Neuronal stem cell (in vitro differentiated cells): ENCODE results near the gene CNOT3.

Experiments used
- DNase-seq: peaks from one replicate; pipeline ENCODE4 v3.0.0-alpha.2; 2013; ENCODE audit warnings: low spot score
- H2AFZ ChIP-seq: one replicate; pipeline ENCODE4 v1.6.1; 2013; ENCODE audit warnings: mild to moderate bottlenecking, low read length, inconsistent platforms
- H2AK5ac ChIP-seq: 2 replicates; pipeline ENCODE4 v1.6.1; 2013; ENCODE audit warnings: low read depth, mild to moderate bottlenecking, inconsistent platforms, low read length, moderate library complexity, mixed read lengths
- H2BK120ac ChIP-seq: 2 replicates; pipeline ENCODE4 v1.6.1; 2013; ENCODE audit warnings: low read depth, mild to moderate bottlenecking, inconsistent platforms, low read length, moderate library complexity, mixed read lengths
- H2BK12ac ChIP-seq: one replicate; pipeline ENCODE4 v1.6.1; 2013; ENCODE audit warnings: low read length, inconsistent platforms
- H2BK15ac ChIP-seq: 2 replicates; pipeline ENCODE4 v1.6.1; 2013; ENCODE audit warnings: mild to moderate bottlenecking, low read length, inconsistent platforms, mixed read lengths
- H2BK5ac ChIP-seq: one replicate; pipeline ENCODE4 v1.6.1; 2013; ENCODE audit warnings: inconsistent platforms, mild to moderate bottlenecking, low read length, moderate library complexity
- H3K14ac ChIP-seq: one replicate; pipeline ENCODE4 v1.6.1; 2013; ENCODE audit warnings: low read length, inconsistent platforms
- H3K18ac ChIP-seq: 2 replicates; pipeline ENCODE4 v1.6.1; 2013; ENCODE audit warnings: low read length, inconsistent platforms
- H3K23ac ChIP-seq: 2 replicates; pipeline ENCODE4 v1.6.1; 2013; ENCODE audit warnings: low read depth, mild to moderate bottlenecking, mixed read lengths, low read length, inconsistent platforms; ENCODE audit not compliant: poor library complexity
- H3K27ac ChIP-seq: replicated peaks from 3 replicates; pipeline ENCODE4 v1.5.1; 2013; ENCODE audit warnings: low read length, inconsistent platforms
- H3K27me3 ChIP-seq, 3 experiments: 2 replicates each; pipeline ENCODE4 v1.6.1; 2013; ENCODE audit warnings: low read length in 3 of 3, mild to moderate bottlenecking in 2 of 3, inconsistent platforms in 1 of 3, low read depth in 1 of 3, mixed read lengths in 1 of 3, moderate library complexity in 1 of 3; ENCODE audit not compliant: control insufficient read depth in 3 of 3, insufficient read depth in 3 of 3
- H3K36me3 ChIP-seq, 2 donors: replicated peaks in 1 of 2; 2 replicates each; pipeline ENCODE4 v1.6.1; 2013; ENCODE audit warnings: low read length in 2 of 2; ENCODE audit not compliant: control insufficient read depth in 2 of 2, insufficient read depth in 2 of 2
- H3K4ac ChIP-seq: 2 replicates; pipeline ENCODE4 v1.6.1; 2013; ENCODE audit warnings: inconsistent platforms, mild to moderate bottlenecking, low read length, moderate library complexity
- H3K4me1 ChIP-seq, 2 donors: 1 replicate in 1 of 2; 2 replicates in 1 of 2; pipeline ENCODE4 v1.6.1; 2013; ENCODE audit warnings: low read length in 2 of 2, low read depth in 1 of 2; ENCODE audit not compliant: control insufficient read depth in 2 of 2, insufficient read depth in 1 of 2
- H3K4me2 ChIP-seq: one replicate; pipeline ENCODE4 v1.6.1; 2013; ENCODE audit warnings: mild to moderate bottlenecking, low read length, inconsistent platforms; ENCODE audit not compliant: insufficient read depth, poor library complexity, severe bottlenecking
- H3K4me3 ChIP-seq, 2 donors: 2 replicates each; pipeline ENCODE4 v1.5.1; 2013; ENCODE audit warnings: low read length in 2 of 2, mild to moderate bottlenecking in 2 of 2, inconsistent platforms in 1 of 2, moderate library complexity in 1 of 2
- H3K79me1 ChIP-seq: one replicate; pipeline ENCODE4 v1.6.1; 2013; ENCODE audit warnings: low read depth, mild to moderate bottlenecking, inconsistent platforms, low read length, moderate library complexity
- H3K9ac ChIP-seq: one replicate; pipeline ENCODE4 v1.6.1; 2013; ENCODE audit warnings: mild to moderate bottlenecking, low read depth, low read length, inconsistent platforms; ENCODE audit not compliant: poor library complexity
- H3K9me3 ChIP-seq, 2 donors: replicated peaks in 1 of 2; 2 replicates each; pipeline versions ENCODE3 to v1.6.1; 2013; ENCODE audit warnings: low read length in 2 of 2, mild to moderate bottlenecking in 2 of 2, inconsistent platforms in 1 of 2, low read depth in 1 of 2, mixed read lengths in 1 of 2, moderate library complexity in 1 of 2; ENCODE audit not compliant: control insufficient read depth in 2 of 2, insufficient read depth in 1 of 2
- H4K8ac ChIP-seq: one replicate; pipeline ENCODE4 v1.6.1; 2013; ENCODE audit warnings: low read depth, mild to moderate bottlenecking, inconsistent platforms, low read length, moderate library complexity
- H4K91ac ChIP-seq: one replicate; pipeline ENCODE4 v1.6.1; 2013; ENCODE audit warnings: low read length, low read depth, mild to moderate bottlenecking, inconsistent platforms; ENCODE audit not compliant: poor library complexity
- WGBS, 2 donors: extraction: QIAGEN DNeasy Blood & Tissue Kit; methylation state at CpG; one replicate each; pipeline ENCODE4 v1.1.7; 2013; ENCODE audit warnings: missing lambda C conversion rate in 2 of 2, mixed read lengths in 1 of 2; ENCODE audit not compliant: insufficient read length in 2 of 2, insufficient replicate concordance in 1 of 2; ENCODE audit errors: extremely low coverage in 2 of 2; 5-methylcytosine and 5-hydroxymethylcytosine counted together

The CNOT3 gene

DNA sequence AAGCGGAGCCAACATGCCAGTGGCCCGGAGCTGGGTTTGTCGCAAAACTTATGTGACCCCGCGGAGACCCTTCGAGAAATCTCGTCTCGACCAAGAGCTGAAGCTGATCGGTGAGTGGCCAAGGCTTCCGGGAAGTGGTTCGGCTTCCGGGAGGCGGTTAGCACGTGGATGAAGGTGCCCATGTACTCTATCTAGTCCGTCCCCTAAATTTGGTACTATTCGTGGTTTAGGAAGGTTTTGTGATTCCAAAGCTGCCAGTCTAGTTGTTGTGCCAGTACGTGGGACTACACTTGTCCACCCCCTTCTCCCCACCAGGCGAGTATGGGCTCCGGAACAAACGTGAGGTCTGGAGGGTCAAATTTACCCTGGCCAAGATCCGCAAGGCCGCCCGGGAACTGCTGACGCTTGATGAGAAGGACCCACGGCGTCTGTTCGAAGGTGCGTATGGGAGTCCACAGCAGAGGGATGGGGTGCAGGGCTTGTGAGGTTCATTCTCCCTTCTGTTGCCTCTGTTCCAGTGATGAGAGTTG, 63.7 kb downstream of the CNOT3 start:
- Histone ChIP-seq H3K9ac (peak overlapping the region; percentile 89), H3K4me1 (peaks cover 18 to 19% of the 10 kb centered on the region in 2 donors), H3K18ac (peak overlapping the region; percentile 33), H3K79me1 (peaks cover 8% of the 10 kb centered on the region), H2AFZ (peak overlapping the region; percentile 87), H3K27ac (no peak overlapping the region), H3K4ac (no peak overlapping the region), H3K4me2 (peak overlapping the region; percentile 72), H3K9me3 (no peaks in the 10 kb centered on the region), H3K4me3 (peak overlapping the region; percentile 72 to 94), H3K14ac (no peak overlapping the region), H2BK12ac (no peak overlapping the region), H2BK15ac (no peak overlapping the region), H4K8ac (no peak overlapping the region), H4K91ac (no peak overlapping the region), H3K27me3 (no peaks in the 10 kb centered on the region), H2BK5ac (no peak overlapping the region), H2BK120ac (no peak overlapping the region), H3K23ac (peak overlapping the region; percentile 76), H2AK5ac (no peak overlapping the region), H3K36me3 (peaks cover 42 to 69% of the 10 kb centered on the region in 2 donors)
- no CpG with 5 or more reads among the region's 28 CpGs for WGBS, 2 donors
- DNase-seq: no peak

- Histone ChIP-seq H3K18ac (no peak overlapping the region), H4K91ac (no peak overlapping the region), H4K8ac (no peak overlapping the region), H3K4me1 (peaks cover 19 to 20% of the 10 kb centered on the region in 2 donors), H3K27ac (no peak overlapping the region), H2BK120ac (no peak overlapping the region), H2BK12ac (no peak overlapping the region), H3K9me3 (no peaks in the 10 kb centered on the region), H3K23ac (no peak overlapping the region), H3K14ac (no peak overlapping the region), H2AK5ac (no peak overlapping the region), H2BK15ac (no peak overlapping the region), H3K4me2 (no peak overlapping the region), H3K4ac (no peak overlapping the region), H3K79me1 (peaks cover 14% of the 10 kb centered on the region), H2AFZ (no peak overlapping the region), H3K36me3 (peaks cover 50 to 71% of the 10 kb centered on the region in 2 donors), H2BK5ac (no peak overlapping the region), H3K27me3 (no peaks in the 10 kb centered on the region), H3K4me3 (peak overlapping the region in 1 of 2 donors; percentile 72), H3K9ac (no peak overlapping the region)
- DNase-seq: no peak
- WGBS, 2 donors: no CpG with 5 or more reads among the region's 13 CpGs
Measured at GRCh38 chr19:54201980-54202379, 64.4 kb downstream of the CNOT3 start.

GRCh38 chr19:54203151-54203611, 65.6 kb downstream of the CNOT3 start:
- H2BK12ac ChIP-seq: no peak overlapping the region
- no peak for DNase-seq
- no peak overlapping the region for H2AK5ac ChIP-seq
- H4K91ac ChIP-seq: no peak overlapping the region
- no peak overlapping the region for H2BK15ac ChIP-seq
- no peak overlapping the region for H2BK5ac ChIP-seq
- no peak overlapping the region for H3K27ac ChIP-seq
- H3K27me3 ChIP-seq: no peaks in the 10 kb centered on the region
- H3K9me3 ChIP-seq: no peaks in the 10 kb centered on the region
- H3K4me3 ChIP-seq: no peak overlapping the region
- H3K79me1 ChIP-seq: peaks cover 17% of the 10 kb centered on the region
- H3K9ac ChIP-seq: peak overlapping the region; percentile 2
- H4K8ac ChIP-seq: no peak overlapping the region
- H3K36me3 ChIP-seq: peaks cover 59 to 75% of the 10 kb centered on the region in 2 donors
- H2AFZ ChIP-seq: no peak overlapping the region
- WGBS, 2 donors: no CpG with 5 or more reads among the region's 9 CpGs
- H3K14ac ChIP-seq: no peak overlapping the region
- no peak overlapping the region for H3K4me2 ChIP-seq
- H3K23ac ChIP-seq: no peak overlapping the region
- no peak overlapping the region for H2BK120ac ChIP-seq
- no peak overlapping the region for H3K18ac ChIP-seq
- no peak overlapping the region for H3K4ac ChIP-seq
- peaks cover 19 to 20% of the 10 kb centered on the region in 2 donors for H3K4me1 ChIP-seq

- Histone ChIP-seq H3K36me3 (peaks cover 66 to 75% of the 10 kb centered on the region in 2 donors), H2AFZ (no peak overlapping the region), H2AK5ac (no peak overlapping the region), H3K4me3 (no peak overlapping the region), H3K79me1 (peaks cover 22% of the 10 kb centered on the region), H2BK5ac (no peak overlapping the region), H3K18ac (no peak overlapping the region), H3K23ac (no peak overlapping the region), H4K8ac (no peak overlapping the region), H3K9me3 (no peaks in the 10 kb centered on the region), H3K14ac (no peak overlapping the region), H2BK15ac (no peak overlapping the region), H4K91ac (no peak overlapping the region), H2BK12ac (no peak overlapping the region), H3K4ac (no peak overlapping the region), H3K4me2 (no peak overlapping the region), H3K4me1 (peaks cover 19 to 20% of the 10 kb centered on the region in 2 donors), H3K9ac (no peak overlapping the region), H3K27me3 (no peaks in the 10 kb centered on the region), H3K27ac (no peak overlapping the region), H2BK120ac (no peak overlapping the region)
- WGBS, 2 donors: no CpG with 5 or more reads among the region's 4 CpGs
- DNase-seq: no peak
Measured at GRCh38 chr19:54204767-54205468, 67.4 kb downstream of the CNOT3 start.
